COLO668 (cell line): Measurements from ENCODE around the gene POFUT1.
"Not testable (repeated sequence)": the region's sequence is repeated elsewhere in the genome, so short reads cannot be mapped to it uniquely, and the experiment has no call there.

Experiments used
- DNase-seq: peaks from one replicate; lab custom pipeline; 2025; ENCODE audit not compliant: unreplicated experiment; lab: John Stamatoyannopoulos, UW

The POFUT1 gene

GRCh38 chr20:32232326-32232886 lies 24.7 kb downstream of the POFUT1 start:
- DNase-seq = no peak

GRCh38 chr20:32233286-32233685 lies 25.6 kb downstream of the POFUT1 start:
- no peak for DNase-seq

GRCh38 chr20:32234135-32234808 lies 26.6 kb downstream of the POFUT1 start:
- DNase-seq = no peak

GRCh38 chr20:32235331-32236047 lies 27.8 kb downstream of the POFUT1 start:
- DNase-seq = no peak

- no peak for DNase-seq
Measured at GRCh38 chr20:32236048-32236533, 28.4 kb downstream of the POFUT1 start.

- DNase-seq = no peak
Measured at GRCh38 chr20:32236819-32237218, 29.1 kb downstream of the POFUT1 start.

GRCh38 chr20:32237419-32237818 lies 29.7 kb downstream of the POFUT1 start:
- no peak for DNase-seq

GRCh38 chr20:32238483-32239425 lies 31.1 kb downstream of the POFUT1 start:
- DNase-seq = no peak

GRCh38 chr20:32240205-32240604 lies 32.5 kb downstream of the POFUT1 start:
- no peak for DNase-seq

GRCh38 chr20:32241807-32242206 lies 34.1 kb downstream of the POFUT1 start:
- DNase-seq = no peak

GRCh38 chr20:32244150-32244823 lies 36.6 kb downstream of the POFUT1 start:
- no peak for DNase-seq

GRCh38 chr20:32244959-32245358 lies 37.3 kb downstream of the POFUT1 start:
- no peak for DNase-seq

- not testable (repeated sequence) for DNase-seq
Measured at GRCh38 chr20:32246208-32246607, 38.5 kb downstream of the POFUT1 start.

GRCh38 chr20:32248043-32248442 lies 40.4 kb downstream of the POFUT1 start:
- DNase-seq = no peak

- no peak for DNase-seq
Measured at GRCh38 chr20:32249030-32249738, 41.5 kb downstream of the POFUT1 start.

GRCh38 chr20:32251470-32251869 lies 43.8 kb downstream of the POFUT1 start:
- DNase-seq = no peak

- DNase-seq = no peak
Measured at GRCh38 chr20:32252189-32252588, 44.5 kb downstream of the POFUT1 start.

- peak; percentile 19 for DNase-seq
Measured at GRCh38 chr20:32260973-32261372, 53.3 kb downstream of the POFUT1 start.

- DNase-seq = no peak
Measured at GRCh38 chr20:32261644-32262043, 54.0 kb downstream of the POFUT1 start.

- DNase-seq = peak; percentile 26
Measured at GRCh38 chr20:32263398-32263954, 55.8 kb downstream of the POFUT1 start.
